Hematopoietic multipotent progenitor cell treated with erythropoietin and hydrocortisone succinate and interleukin-3 and kit ligand, for 15 days (in vitro differentiated cells): ENCODE data around the gene TIMM8B.
A peak's percentile ranks its signal among the peaks of the same experiment; 100 is the strongest.
"Not testable (repeated sequence)": the region's sequence is repeated elsewhere in the genome, so short reads cannot be mapped to it uniquely, and the experiment has no call there.

Source experiments
- DNase-seq: peaks from one replicate; pipeline ENCODE4 v3.0.0-alpha.2; 2015; ENCODE audit warnings: low spot score

TIMM8B gene

DNA sequence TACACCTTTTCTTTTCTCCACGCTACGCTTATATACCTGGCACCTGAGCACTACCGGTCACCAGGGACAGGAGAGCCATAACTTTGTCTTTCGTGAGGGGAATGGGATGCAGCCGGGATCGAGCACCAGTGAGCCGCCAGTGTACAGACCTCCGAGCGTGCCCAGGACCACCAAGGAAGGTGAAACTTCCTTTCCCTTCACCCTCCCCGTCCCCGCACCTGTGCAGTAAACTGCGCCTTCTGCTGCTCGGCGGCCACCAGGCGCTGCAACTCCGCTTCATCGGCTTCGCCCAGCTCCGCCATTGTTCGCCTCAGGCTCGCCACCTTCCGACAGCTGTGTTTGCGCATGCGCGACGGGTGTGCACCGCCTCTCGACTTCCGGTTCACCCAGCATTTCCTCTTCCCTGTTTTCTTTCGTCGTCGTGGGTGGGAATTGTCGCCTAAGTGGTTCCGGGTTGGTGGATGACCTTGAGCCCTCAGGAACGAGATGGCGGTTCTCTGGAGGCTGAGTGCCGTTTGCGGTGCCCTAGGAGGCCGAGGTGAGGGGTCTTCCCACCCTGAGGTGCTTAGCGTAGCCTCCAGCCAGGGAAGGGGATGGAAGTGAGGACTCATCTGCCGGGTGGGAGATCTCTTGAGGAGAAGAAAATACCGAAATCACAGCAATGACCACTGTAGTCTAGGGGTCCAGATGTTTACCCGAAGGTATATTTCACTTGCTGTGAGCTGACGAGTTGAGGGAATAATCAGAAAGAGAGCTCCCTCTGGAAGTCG, at the start of gene TIMM8B, which contains the start of gene SDHD:
TSS of gene TIMM8B (minus strand) at position 335 of the 770 bp plus-strand sequence. CDS start at position 302, 33 bp downstream.
TSS of gene SDHD (plus strand) at position 452 of the 770 bp plus-strand sequence. CDS start at position 487, 35 bp downstream.
- peak; percentile 98 for DNase-seq

DNA sequence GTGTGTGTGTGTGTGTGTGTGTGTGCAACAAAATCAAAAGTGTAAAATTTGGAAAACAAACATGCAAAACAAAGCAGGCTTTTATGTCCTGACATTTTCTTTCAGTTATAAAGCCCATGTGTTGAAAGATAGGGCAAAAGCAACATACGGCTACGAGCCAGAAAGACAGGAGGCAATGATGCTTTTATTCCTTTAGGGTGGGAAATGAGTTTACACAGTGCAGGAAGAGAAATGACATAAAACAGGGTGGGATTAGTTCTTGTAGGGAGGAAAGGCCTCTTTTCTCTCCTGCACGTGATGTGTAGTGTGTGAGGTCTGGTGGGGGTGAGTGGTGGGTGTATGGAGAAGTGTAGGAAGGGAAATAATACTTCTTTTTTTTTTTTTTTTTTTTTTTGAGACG, 47.9 kb upstream of the TIMM8B start:
- no peak for DNase-seq

GRCh38 chr11:112132737-112133136, 46.2 kb upstream of the TIMM8B start:
- DNase-seq = no peak

GRCh38 chr11:112129656-112130055, 43.1 kb upstream of the TIMM8B start:
- DNase-seq = no peak

GRCh38 chr11:112128483-112129121, 42.0 kb upstream of the TIMM8B start:
- no peak for DNase-seq

DNA sequence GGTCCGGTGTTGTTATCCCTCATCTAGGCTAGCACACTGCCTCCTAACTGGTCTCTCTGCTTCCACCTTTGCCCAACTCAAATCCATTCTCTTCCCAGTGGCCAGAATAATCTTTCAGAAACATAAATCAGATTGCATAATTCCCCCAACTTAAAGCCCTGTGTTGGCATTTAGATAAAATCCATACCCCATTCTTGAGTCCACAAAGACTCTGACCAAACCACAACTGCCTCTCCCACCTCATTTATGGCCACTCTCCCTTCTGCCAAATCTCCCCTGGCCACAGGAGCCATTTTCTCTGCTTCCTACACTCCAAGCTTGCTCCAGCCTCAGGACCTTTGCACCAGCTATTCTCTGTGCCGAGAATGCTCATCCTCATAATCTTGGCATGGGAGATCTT, 40.5 kb upstream of the TIMM8B start:
- no peak for DNase-seq

GRCh38 chr11:112123129-112123528, 36.6 kb upstream of the TIMM8B start:
- DNase-seq = no peak

- DNase-seq = no peak
These were observed 35.5 kb upstream of the TIMM8B start for GRCh38 chr11:112121981-112122615.

- no peak for DNase-seq
These were observed 31.6 kb upstream of the TIMM8B start for GRCh38 chr11:112118176-112118575.

GRCh38 chr11:112115386-112115785, 28.8 kb upstream of the TIMM8B start:
- no peak for DNase-seq

DNA sequence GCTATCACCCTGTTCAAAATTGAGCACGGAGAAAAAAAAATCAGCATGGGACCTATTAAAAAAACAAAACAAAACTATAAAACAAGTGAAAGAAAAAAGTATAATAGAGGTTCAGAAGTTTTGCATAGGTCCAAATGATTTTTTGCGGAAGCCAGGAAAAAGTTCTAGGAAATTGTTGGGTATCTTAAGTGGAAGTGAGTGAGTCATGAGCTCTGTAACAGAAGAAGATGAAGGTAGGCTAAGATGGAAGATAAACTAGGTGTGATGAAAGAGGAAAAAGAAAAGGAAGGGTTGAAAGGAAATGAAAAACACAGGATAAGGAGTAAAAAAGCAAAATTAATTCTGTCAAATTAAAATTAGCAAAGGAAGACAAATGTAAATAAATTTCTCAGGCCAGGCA, 27.9 kb upstream of the TIMM8B start:
- no peak for DNase-seq

GRCh38 chr11:112113539-112114457, 27.2 kb upstream of the TIMM8B start:
- DNase-seq = peak; percentile 71

DNA sequence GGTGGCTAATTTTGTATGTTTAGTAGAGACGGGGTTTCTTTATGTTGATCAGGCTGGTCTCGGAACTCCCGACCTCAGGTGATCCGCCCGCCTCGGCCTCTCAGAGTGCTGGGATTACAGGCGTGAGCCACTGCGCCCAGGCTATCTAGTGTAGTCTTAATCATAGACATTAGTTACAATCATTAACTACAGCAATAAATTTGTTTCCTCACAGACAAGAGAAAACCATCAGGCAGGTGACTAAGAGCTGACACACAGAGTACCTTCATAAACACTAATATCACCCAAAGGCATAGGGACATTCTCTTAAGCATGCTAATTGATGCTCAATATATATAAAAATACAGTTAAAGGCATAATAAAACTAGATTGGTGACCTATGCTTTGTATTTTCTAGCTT, 19.5 kb upstream of the TIMM8B start:
- DNase-seq = no peak

DNA sequence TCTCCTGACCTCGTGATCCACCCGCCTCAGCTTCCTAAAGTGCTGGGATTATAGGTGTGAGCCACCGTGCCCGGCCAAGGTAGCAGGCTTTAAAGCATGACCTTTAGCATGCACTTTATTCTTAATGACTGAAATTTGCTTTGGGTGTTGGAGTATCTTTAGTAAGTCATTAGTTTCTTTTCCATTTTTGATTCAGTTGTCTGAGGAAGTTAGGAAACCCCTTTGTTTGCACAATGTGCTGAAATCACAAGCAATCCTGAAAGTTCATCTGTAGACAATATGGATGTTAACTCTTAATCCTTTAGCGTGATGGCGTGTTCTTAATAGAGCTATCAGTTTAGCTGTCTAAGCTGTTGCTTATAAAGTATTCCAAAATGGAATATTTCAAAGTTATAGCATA, 16.9 kb upstream of the TIMM8B start:
- DNase-seq = no peak

- DNase-seq = no peak
These were observed 13.9 kb upstream of the TIMM8B start for GRCh38 chr11:112100462-112100861.

DNA sequence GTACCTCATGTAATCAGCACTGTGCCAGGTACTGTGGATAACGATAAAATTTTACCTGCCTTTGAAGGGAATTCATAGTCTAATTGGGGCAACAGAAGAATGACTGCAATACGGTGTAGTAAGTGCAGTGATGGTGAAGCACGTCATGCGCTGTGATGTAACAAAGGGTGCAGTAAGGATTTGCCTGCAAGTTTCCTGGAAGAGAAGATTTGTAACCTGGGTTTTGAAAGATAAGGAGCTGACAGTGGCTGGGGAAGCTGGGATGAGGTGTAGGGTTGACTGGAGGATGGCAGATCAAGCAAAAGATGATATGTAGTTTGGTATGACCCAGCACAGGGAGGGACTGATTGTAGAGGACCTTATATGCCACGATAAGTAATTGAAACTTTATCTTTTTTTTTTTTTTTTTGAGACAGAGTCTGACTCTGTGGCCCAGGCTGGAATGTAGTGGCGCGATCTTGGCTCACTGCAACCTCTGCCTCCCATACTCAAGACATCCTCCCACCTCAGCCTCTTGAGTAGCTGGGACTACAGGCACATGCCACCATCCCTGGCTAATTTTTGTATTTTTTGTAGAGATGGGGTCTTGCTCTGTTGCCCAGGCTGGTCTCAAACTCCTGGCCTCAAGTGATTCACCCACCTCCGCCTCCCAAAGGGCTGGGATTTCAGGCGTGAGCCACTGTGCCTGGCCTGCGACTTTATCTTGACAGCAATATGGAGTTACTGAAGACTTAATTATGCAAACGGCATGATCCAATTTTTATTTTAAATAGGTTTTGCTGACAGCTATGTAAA, 11.4 kb upstream of the TIMM8B start:
- DNase-seq = no peak

- no peak for DNase-seq
These were observed 9.6 kb upstream of the TIMM8B start for GRCh38 chr11:112096194-112096593.

- not testable (repeated sequence) for DNase-seq
These were observed 8.7 kb upstream of the TIMM8B start for GRCh38 chr11:112095302-112095701.

GRCh38 chr11:112087212-112087611, 656 bp upstream of the TIMM8B start:
- DNase-seq = no peak

DNA sequence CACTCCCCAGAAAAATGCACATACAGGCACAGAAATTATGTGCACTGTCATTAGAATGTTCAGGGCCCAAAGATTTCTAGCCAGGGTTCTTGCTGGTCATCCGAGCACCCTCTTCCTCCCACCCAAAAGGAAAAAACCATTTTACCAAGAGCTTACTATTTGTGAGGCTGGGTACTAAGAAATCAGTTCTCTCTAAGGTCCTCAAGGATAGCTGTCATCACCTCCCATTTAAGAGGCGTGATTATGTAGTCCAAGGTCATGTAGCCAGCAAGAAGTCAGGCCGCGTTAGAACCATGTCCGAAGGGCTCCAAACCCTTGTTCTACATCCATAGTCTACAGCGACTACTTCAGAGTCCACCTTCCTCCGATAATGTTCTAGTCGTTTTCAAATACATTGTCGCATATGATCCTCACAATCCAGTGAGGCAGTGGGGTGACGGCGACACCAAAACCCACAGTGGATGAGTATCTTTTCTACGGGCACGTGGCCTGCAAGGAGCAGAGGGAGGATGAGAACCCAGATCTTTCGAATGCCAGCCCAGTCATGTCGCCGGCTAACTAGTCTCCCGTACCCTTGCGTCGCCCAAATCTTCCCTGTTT, 634 bp downstream of the TIMM8B start:
- peak; percentile 37 for DNase-seq

GRCh38 chr11:112082729-112083128, 3.8 kb downstream of the TIMM8B start:
- no peak for DNase-seq
